Placental pericyte (primary cell): ENCODE measurements around the gene OR5M11. TPM values are rescaled to one million over a fixed set of nuclear protein-coding genes. Genes with fewer than 3 reads are reported as not detected.

Experiments
- total RNA-seq: library from RNA; depleted of rRNA; stranded (reverse); fragments of >200 nt; gene quantifications from 2 replicates; pipeline ENCODE4 v1.2.3, GENCODE V29; 2012

The OR5M11 gene
- not detected in 2 replicates for total RNA-seq

DNA sequence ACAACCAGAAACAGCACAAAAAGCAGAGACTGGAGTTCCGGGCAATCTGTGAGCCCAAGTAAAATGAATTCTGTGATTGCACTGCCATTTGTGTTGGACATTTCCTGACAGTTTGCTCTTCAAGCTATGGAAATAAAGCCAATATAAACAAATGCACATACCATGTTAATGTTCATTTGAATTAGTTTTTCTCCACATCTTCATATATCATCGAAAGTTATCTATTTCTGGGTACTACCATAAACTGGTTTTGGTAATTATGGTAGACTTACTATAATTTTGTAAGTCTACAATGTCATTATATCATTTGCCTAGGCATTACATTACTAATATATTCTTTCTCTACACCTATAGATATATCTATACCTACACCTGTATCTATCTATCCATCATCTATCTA lies at the start of gene OR5M11:
OR5M11 (minus strand) TSS at position 101 of the 400 bp plus-strand sequence; CDS start at position 101, 0 bp downstream.

DNA sequence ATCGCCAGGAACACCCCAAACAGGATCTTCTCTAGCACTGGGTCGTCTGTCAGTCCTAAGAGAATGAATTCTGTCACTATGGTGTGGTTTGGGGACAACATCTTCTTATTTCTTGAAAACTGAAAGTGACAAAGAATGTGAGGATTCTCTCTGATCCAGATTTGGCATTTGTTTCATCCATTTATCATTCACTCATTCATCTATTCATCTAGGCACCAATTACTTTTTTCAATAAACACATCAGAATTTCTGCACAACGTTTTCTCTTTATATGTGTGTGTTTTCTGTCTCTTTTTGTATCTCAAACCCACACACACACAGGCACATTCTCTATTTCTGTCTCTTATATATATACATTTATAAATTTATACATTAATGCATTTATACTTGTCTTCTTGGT lies 34.6 kb upstream of the OR5M11 start, which contains the start of gene OR5M10:
OR5M10 (minus strand) TSS at position 101 of the 400 bp plus-strand sequence; CDS start at position 101, 0 bp downstream.

Other genes starting within 250 kb of the OR5M11 start
- gene OR8K3, start 228.1 kb downstream of the OR5M11 start, total RNA-seq = not detected in 2 replicates
- gene OR8K1, start 197.2 kb downstream of the OR5M11 start, total RNA-seq = not detected in 2 replicates
- not detected in 2 replicates for gene OR8J1, start 189.0 kb downstream of the OR5M11 start, total RNA-seq
- not detected in 2 replicates for gene OR8U1, start 167.6 kb downstream of the OR5M11 start, total RNA-seq
- not detected in 2 replicates for gene OR5AL1, start 130.6 kb downstream of the OR5M11 start, total RNA-seq
- not detected in 2 replicates for gene OR5M3, start 69.9 kb downstream of the OR5M11 start, total RNA-seq
- not detected in 2 replicates for gene OR5M8, start 51.9 kb downstream of the OR5M11 start, total RNA-seq
- gene OR5M10, start 34.5 kb upstream of the OR5M11 start, total RNA-seq = not detected in 2 replicates
- not detected in 2 replicates for gene OR5M1, start 71.6 kb upstream of the OR5M11 start, total RNA-seq
- not detected in 2 replicates for gene OR5AP2, start 99.2 kb upstream of the OR5M11 start, total RNA-seq
- not detected in 2 replicates for gene OR5AR1, start 120.4 kb upstream of the OR5M11 start, total RNA-seq
- gene OR9G1, start 155.8 kb upstream of the OR5M11 start, total RNA-seq = not detected in 2 replicates
- not detected in 2 replicates for gene OR9G4, start 205.4 kb upstream of the OR5M11 start, total RNA-seq